Heart left ventricle (tissue), 16 donors: ENCODE measurements around the gene DNAJC27. TPM values are rescaled to one million over a fixed set of nuclear protein-coding genes. Genes with fewer than 3 reads are reported as not detected.

Source experiments
- ATAC-seq, 4 donors: fragments of 200-7000 bp; cut with Tn5 transposase; one replicate each; pipeline ENCODE4 v1.9.1; 2020 to 2022; ENCODE audit warnings: moderate library complexity in 4 of 4, mild to moderate bottlenecking in 3 of 4, moderate number of reproducible peaks in 1 of 4
- DNase-seq, 5 donors: peaks; one replicate each; pipeline ENCODE4 v3.0.0-alpha.2; 2020
- H3K27ac ChIP-seq, 12 donors: fragments of 200-600 bp; sonication (generic) in 4 of 12; one replicate each; pipeline versions ENCODE4 v1.5.0 to v1.8.0; 2016 to 2022; ENCODE audit warnings: mild to moderate bottlenecking in 2 of 12
- H3K27me3 ChIP-seq, 9 donors: fragments of 200-600 bp; sonication (generic) in 2 of 9; one replicate each; pipeline versions ENCODE4 v1.5.1 to v1.8.0; 2016 to 2022; ENCODE audit warnings: mild to moderate bottlenecking in 3 of 9
- H3K36me3 ChIP-seq, 9 donors: fragments of 200-600 bp; sonication (generic) in 2 of 9; one replicate each; pipeline versions ENCODE4 v1.5.0 to v1.8.0; 2018 to 2022; ENCODE audit warnings: mild to moderate bottlenecking in 2 of 9
- H3K4me1 ChIP-seq, 12 donors: fragments of 200-600 bp; sonication (generic) in 4 of 12; one replicate each; pipeline versions ENCODE4 v1.5.0 to v1.8.0; 2016 to 2022; ENCODE audit warnings: mild to moderate bottlenecking in 3 of 12
- H3K4me3 ChIP-seq, 12 donors: fragments of 200-600 bp; sonication (generic) in 4 of 12; one replicate each; pipeline versions ENCODE4 v1.5.0 to v1.8.0; 2017 to 2022; ENCODE audit warnings: mild to moderate bottlenecking in 9 of 12, moderate library complexity in 4 of 12
- H3K9me3 ChIP-seq, 12 donors: fragments of 200-600 bp; sonication (generic) in 4 of 12; one replicate each; pipeline versions ENCODE4 v1.5.0 to v1.8.0; 2016 to 2022; ENCODE audit warnings: mild to moderate bottlenecking in 1 of 12
- POLR2A ChIP-seq, 2 donors: fragments of 450-650 bp; IDR thresholded peaks; one replicate each; pipeline ENCODE4 v1.6.1; 2017; ENCODE audit warnings: antibody characterized with exemption in 2 of 2, mild to moderate bottlenecking in 2 of 2, moderate library complexity in 2 of 2
- WGBS, 4 donors: extraction: QIAGEN DNeasy Blood & Tissue Kit in 2 of 4; methylation state at CpG; one replicate each; pipeline versions ENCODE4 v1.1.5 to v1.1.7; 2013 to 2018; 5-methylcytosine and 5-hydroxymethylcytosine counted together
- intact Hi-C, 10 donors: fragments of 100-400 bp; cut with DNase I; formaldehyde crosslinking; loops; one replicate each; pipeline versions ENCODE4 v1.11.1 to v1.14.2; 2022
- polyA plus RNA-seq, 2 donors: library from polyadenylated mRNA; stranded (reverse); fragments of 200-250 nt; gene quantifications; one replicate each; pipeline ENCODE4 v1.2.3, GENCODE V29; 2013
- total RNA-seq, 9 donors: library from RNA; depleted of rRNA in 2 of 9; stranded (reverse); fragments of >200 nt in 2 of 9; fragmentation: NEBNext Ultra II Directional in 3 of 9; extraction: Animal tissue kit (Norgen Biotek cat#: 25700) in 3 of 9; gene quantifications; one replicate each; pipeline versions ENCODE4 v1.1.0 to v1.2.4, GENCODE V29; 2016 to 2023
- TF ChIP-seq, protein P1 (sequence below), 12 donors: fragments of 200-600 bp; sonication (generic) in 4 of 12; IDR thresholded peaks; one replicate each; pipeline versions ENCODE4 v1.5.0 to v1.8.0; 2018 to 2022; ENCODE audit warnings: antibody characterized with exemption in 12 of 12, mild to moderate bottlenecking in 5 of 12
- donor health status: ischemic (EF 13 %, LVEDD 7.1; RV severe dilation, severe dysfunction).
- donor health status: healthy with polysubstance abuse.
- donor health status: DM: no; HTN: yes; CAD: no.
- donor health status: DM: no; HTN: no; CAD: no.
- donor health status: ischemic (EF 25% LVEDD 6.9; RV normal size, moderate dysfunction).
- donor health status: ischemic (EF 25% LVEDD 5.7; RV mildly dilated, moderate dysfunction).
- donor health status: healthy.
- donor health status: DM: yes; HTN: yes; CAD: no.
- donor health status: ischemic (EF 35%, LVEDD 5.7; RV mildly dilated, moderate dysfunction).
- donor health status: nonischemic (EF 11% LVEDD 7.7; RV severe dilation, severe dysfunction).
- donor health status: DM: yes; HTN: yes; CAD: no.
- donor health status: PGD.
- donor health status: ischemic (EF 29% LVEDD 5.4; RV normal size, mild dysfunction).
- donor health status: nonischemic (EF 23%, LVEDD 6.1; RV moderate dilation, normal function).

The DNAJC27 gene
- total and polyA plus RNA-seq, 11 donors, result 4.3 to 13.6 (median 8.7) TPM

DNA sequence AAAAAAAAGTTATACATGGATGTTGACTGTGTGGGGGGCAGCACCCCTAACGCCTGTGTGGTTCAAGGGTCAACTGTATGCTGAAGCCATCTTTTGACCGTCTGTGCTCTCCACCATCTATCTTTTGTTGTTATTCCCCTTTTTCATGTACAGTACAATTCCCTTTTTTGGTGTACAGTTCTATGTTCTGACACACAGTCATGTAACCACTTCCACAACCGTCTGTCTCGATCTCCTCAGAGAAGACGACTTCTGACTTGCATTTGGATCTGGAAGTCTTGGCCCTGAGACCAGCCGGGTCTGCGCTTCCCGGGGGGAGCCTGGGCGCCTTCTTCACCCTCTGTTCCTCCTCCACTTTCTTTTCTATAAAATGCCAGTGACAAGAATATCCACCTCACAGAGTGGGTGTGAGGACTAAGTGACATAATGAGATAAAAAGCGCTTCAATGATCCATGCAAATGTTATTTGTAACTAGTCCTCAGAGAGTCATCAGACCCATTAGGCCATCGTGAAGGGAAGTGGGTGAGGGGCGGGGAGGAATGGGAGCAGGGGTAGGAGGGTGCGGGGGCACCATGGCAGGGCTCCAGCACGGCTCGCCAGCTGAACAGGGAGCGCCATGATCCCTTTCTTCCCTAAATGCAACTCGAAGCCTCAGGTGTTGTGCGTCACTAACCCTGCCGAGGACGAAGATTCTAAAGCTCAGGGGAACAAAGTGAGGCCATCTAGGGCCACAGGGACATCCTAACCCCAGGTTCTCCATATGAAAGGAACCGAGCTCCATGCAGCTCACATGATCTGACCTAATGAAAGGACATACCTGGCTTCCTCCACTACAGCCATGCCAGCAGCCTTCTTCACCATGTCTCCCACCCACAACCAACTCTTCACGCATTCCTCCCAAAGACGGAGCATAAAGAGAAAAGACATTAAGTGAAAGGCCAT, 68.3 kb downstream of the DNAJC27 start:
- 90 to 92% (median 91%) methylated on average over 23 of the region's 23 CpGs for WGBS, 4 donors

DNA sequence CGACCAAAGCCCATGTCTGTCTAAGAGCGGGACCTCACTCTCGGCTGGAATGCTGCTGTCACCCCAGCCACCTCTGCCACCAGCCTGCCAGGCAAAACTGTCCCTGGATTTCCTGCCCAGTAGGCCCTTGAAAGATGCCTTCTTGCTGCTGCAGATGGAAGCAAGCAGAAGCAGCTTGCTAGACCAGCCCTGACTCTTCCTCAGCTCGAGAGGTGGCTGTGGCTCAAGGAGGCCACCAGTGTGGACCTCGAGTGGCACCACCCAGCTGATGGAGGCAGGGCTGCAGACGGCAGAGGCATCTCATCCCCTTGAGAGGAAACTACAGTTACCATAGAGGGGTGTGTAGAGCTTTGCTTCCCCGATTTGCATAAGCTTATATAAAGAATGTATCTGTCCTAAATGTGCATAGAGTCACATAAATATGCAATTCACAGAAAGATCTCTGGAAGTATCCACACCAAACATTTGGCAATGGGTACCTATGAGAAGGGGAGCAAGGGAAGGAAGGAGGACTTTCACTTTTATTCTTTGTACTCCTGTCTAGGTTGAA, 72.3 kb downstream of the DNAJC27 start:
- DNase-seq, result no peak
- no peaks in the 10 kb centered on the region for H3K27me3 ChIP-seq
- no peak overlapping the region for H3K27ac ChIP-seq
- peaks cover 0 to 16% (median 9%) of the 10 kb centered on the region in 12 donors for H3K9me3 ChIP-seq
- ATAC-seq, result no peak
- peaks cover 0 to 7% (median 0%) of the 10 kb centered on the region in 9 donors for H3K36me3 ChIP-seq
- no peak overlapping the region for H3K4me3 ChIP-seq
- intact Hi-C loops, result no loop called here
- no peak for TF ChIP-seq POLR2A (IDR thresholded peaks at IDR 0.05)
- TF ChIP-seq, protein P1, sequence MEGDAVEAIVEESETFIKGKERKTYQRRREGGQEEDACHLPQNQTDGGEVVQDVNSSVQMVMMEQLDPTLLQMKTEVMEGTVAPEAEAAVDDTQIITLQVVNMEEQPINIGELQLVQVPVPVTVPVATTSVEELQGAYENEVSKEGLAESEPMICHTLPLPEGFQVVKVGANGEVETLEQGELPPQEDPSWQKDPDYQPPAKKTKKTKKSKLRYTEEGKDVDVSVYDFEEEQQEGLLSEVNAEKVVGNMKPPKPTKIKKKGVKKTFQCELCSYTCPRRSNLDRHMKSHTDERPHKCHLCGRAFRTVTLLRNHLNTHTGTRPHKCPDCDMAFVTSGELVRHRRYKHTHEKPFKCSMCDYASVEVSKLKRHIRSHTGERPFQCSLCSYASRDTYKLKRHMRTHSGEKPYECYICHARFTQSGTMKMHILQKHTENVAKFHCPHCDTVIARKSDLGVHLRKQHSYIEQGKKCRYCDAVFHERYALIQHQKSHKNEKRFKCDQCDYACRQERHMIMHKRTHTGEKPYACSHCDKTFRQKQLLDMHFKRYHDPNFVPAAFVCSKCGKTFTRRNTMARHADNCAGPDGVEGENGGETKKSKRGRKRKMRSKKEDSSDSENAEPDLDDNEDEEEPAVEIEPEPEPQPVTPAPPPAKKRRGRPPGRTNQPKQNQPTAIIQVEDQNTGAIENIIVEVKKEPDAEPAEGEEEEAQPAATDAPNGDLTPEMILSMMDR (IDR thresholded peaks at IDR 0.05), result no peak
- peaks cover 0 to 13% (median 4%) of the 10 kb centered on the region in 12 donors for H3K4me1 ChIP-seq
- 81 to 88% (median 82%) methylated on average over 7 of the region's 7 CpGs for WGBS, 4 donors

More for the DNA sequence above, 68.3 kb downstream of the DNAJC27 start:
- peak in 1 of 5 donors; percentile 21 for DNase-seq
- Histone ChIP-seq H3K36me3 (peaks cover 0 to 4% (median 0%) of the 10 kb centered on the region in 9 donors), H3K4me1 (peaks cover 0 to 7% (median under 1%) of the 10 kb centered on the region in 12 donors), H3K27ac (no peak overlapping the region), H3K9me3 (no peaks in the 10 kb centered on the region), H3K27me3 (no peaks in the 10 kb centered on the region), H3K4me3 (no peak overlapping the region)
- intact Hi-C loops, result no loop called here
- no peak for TF ChIP-seq POLR2A (IDR thresholded peaks at IDR 0.05)
- TF ChIP-seq, protein P1 (IDR thresholded peaks at IDR 0.05), result no peak
- ATAC-seq, result no peak

DNA sequence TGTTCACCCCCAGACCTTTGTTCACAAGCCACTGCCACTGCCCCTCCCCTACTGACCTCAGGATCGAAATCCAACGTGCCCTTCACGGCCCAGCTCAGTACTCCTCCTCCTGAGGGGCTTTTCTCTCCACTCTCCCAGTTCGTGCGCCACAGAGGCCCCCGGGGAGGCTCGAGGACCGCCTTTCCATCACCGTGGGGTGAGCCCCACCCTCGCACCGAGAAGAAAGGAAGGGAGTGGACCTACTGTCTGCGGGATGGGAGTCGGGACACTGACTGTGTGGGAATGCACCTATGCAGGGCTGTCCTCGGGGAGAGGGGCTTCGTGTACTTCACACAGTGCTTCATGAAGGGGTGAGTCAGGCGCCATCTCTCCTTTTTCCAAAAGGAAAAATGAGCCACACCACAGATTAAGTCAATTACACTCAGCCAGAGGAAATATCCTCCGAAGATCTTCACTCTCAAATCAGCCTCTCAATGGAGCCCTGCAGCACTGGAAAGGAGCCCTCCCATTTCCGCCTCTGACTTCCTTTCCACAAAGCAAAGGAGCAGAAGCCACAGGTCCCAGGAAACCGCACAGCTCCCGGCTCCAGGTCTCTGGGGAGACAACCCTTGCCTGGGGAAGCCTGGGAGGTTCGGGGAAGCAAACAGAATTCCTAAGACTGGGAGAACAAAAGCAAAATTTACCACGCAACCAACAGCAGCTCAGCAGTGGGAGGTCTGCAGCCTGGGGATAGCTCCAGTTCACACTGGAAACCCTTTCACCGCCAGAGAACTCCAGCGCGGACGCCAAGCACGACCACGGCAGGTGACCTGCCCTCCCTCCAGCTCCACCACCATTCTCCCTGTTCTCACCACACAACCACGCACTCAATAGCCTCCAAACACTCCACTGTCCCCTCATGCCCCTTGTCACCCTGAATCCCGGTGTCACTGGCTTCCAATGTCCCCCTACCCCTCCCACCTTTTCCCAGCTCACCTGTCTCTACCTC, 73.3 kb downstream of the DNAJC27 start:
- H3K4me1 ChIP-seq, result peaks cover 0 to 13% (median 4%) of the 10 kb centered on the region in 12 donors
- peaks cover 0 to 19% (median 14%) of the 10 kb centered on the region in 12 donors for H3K9me3 ChIP-seq
- ATAC-seq (peak in 2 of 4 donors; percentile 49 to 50), DNase-seq (peak in 3 of 5 donors; percentile 56 to 63 (median 57))
- 59 to 71% (median 66%) methylated on average over 30 of the region's 30 CpGs for WGBS, 4 donors
- no peaks in the 10 kb centered on the region for H3K27me3 ChIP-seq
- H3K36me3 ChIP-seq, result peaks cover 0 to 7% (median 0%) of the 10 kb centered on the region in 9 donors
- no peak overlapping the region for H3K4me3 ChIP-seq
- intact Hi-C loops, result no loop called here
- no peak for TF ChIP-seq POLR2A (IDR thresholded peaks at IDR 0.05)
- TF ChIP-seq, protein P1 (IDR thresholded peaks at IDR 0.05), result no peak
- peak overlapping the region in 5 of 12 donors; percentile 0 to 41 (median 28) for H3K27ac ChIP-seq
